GM12873 (cell line): ENCODE data around the gene TCF20.

ENCODE experiments used
- TF ChIP-seq, protein P1 (sequence below): IDR thresholded peaks from 2 replicates; pipeline ENCODE4 v1.5.1; 2012; ENCODE audit warnings: low read depth, mild to moderate bottlenecking, moderate library complexity, low read length, control low read depth; ENCODE audit not compliant: insufficient read depth; ENCODE audit errors: missing control alignments

The TCF20 gene

DNA sequence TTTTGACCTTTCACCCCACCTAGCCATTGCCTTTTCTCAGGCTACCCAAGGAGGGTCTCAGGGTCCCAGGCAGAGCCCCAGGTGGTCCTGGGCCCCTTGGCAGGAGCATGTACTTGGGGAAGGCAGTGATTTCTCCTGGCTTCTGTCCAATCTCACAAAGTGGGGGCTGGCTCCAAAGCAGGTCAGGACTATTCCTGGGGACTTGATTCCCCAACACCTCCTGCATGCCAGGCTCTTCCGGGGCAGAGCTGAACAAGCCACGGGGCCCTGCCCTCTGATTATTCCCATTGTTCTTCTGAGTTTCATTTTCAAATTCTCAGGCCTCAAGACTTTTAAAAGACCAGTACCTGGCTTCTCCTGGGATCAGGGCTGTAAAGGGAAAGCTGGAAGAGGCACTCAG lies 1.5 kb upstream of the TCF20 start:
- TF ChIP-seq, protein P1, sequence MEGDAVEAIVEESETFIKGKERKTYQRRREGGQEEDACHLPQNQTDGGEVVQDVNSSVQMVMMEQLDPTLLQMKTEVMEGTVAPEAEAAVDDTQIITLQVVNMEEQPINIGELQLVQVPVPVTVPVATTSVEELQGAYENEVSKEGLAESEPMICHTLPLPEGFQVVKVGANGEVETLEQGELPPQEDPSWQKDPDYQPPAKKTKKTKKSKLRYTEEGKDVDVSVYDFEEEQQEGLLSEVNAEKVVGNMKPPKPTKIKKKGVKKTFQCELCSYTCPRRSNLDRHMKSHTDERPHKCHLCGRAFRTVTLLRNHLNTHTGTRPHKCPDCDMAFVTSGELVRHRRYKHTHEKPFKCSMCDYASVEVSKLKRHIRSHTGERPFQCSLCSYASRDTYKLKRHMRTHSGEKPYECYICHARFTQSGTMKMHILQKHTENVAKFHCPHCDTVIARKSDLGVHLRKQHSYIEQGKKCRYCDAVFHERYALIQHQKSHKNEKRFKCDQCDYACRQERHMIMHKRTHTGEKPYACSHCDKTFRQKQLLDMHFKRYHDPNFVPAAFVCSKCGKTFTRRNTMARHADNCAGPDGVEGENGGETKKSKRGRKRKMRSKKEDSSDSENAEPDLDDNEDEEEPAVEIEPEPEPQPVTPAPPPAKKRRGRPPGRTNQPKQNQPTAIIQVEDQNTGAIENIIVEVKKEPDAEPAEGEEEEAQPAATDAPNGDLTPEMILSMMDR: no peak

DNA sequence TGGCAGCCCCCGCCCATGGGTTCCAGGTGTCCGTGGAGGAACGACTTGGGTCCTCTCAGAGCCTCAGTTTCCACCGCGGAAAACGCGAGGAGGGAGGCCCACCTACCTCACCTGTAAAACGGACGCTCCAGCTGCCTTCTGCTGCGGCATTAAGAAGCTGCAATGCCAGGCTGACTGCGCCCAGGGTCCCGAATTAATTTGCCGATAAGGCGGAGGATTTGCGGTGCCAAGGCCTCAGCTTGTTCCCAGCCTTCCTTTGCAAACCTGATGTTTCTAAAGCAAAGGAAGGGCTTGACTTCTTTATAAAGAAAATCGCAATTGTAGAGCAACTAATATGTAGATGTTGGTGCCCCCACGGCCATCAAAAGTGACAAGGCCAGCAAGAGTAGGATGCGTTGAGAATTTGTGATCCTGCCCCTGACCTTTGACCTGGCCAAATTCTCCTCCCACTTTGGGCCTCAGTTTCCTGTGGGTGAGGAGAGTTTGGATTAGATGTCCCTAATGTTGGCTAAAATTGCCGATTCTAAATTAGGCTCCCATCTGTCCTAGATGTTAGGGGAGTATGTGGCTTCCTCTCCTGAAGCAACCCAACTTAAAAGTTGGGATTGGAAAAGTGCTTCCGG lies 849 bp upstream of the TCF20 start:
- TF ChIP-seq, protein P1: no peak

DNA sequence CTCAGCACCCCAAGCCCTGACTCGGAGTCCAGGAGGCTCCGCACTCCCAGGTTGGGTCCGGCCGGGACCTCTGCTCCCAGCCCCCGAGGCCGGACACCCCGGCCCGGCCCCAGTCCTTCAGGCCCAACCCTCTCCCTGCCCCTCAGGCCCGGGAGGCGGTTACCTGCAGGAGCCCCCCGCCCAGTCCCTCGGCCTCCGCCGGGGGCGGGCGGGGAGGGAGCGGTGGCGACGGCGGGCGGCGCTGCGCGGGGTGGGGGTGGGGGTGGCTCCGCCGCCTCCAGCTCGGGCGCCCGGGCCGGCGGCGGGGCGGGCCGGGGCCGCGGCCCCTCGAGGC lies 310 bp downstream of the TCF20 start:
- TF ChIP-seq, protein P1: no peak

DNA sequence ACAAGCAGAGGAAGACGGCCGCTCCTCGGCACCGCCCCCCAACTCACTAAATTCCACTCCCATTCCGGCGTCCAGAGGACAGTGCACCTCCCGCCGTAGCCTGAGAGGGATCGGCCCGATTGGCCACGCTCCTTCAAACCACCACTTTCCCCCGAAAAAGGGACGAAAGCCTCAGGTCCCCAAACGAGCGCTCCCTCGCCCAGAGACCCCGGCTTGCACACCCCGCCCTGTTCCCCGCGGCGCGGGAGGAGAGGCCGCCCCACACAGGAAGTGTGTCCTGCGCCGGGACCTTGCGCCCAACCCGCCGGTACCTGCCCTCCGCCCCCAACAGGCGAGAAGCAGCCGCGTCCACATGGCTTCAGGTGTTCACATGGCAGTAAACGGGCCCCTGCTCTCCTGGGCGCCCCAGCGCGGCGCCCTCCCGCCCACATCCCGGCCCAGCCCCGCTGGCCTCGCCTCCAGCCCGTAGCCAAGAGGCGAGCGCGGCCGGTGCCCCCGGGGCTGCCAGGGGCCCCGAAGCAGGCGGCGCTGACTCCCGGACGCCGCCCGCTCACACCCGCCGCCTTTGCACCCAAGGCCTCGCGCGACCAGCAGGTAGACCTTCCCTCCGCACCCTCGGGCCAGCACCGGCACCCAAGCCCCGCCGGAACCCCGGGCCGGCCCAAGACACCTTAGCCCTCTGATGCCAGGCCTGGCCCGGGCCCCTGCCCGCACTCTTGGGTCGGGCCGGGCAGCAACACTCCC lies 849 bp downstream of the TCF20 start:
- TF ChIP-seq, protein P1: peak; percentile 22

DNA sequence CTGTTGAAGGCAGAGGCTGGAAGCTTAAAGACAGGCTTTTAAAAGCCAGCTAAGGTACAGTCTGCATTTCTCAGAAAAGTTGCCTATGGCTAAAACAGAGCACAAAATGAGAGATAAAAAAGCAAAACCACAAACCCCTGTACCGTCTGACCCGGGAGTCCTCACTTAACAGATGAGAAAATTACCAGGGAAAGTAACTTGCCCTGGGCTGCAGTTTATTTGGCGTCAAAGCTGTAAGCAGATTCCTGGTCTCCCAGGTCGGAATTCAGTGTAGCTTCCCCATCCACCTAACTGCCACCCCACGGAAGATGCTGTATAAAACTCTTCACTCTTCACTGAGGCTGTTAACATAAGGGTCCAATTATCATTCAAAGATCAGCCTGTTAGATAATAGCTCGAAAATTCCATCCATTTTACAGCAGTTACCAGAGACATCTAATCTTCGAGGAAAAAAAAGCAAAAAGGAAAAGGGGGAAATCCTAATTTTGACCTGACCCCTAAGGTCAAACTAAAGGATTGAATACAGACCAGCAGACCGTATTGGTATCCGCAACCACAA lies 1.5 kb downstream of the TCF20 start:
- TF ChIP-seq, protein P1: no peak

DNA sequence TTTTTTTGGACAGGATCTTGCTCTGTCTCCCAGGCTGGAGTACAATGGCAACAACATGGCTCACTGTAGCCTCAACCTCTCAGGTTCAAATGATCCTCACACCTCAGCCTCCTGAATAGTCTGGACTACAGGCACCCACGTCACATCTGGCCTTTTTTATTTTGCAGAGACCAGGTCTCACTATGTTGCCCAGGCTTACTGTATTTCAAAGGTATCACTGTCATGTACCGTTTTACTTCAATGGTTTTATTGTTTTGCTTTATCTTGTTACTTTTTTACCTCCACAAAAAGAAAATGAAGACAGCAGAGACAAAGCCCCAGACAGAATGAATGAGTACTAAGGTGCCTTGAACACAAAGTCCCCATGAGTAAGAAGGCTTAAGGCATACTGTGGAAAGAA lies 5.1 kb downstream of the TCF20 start:
- TF ChIP-seq, protein P1: no peak

DNA sequence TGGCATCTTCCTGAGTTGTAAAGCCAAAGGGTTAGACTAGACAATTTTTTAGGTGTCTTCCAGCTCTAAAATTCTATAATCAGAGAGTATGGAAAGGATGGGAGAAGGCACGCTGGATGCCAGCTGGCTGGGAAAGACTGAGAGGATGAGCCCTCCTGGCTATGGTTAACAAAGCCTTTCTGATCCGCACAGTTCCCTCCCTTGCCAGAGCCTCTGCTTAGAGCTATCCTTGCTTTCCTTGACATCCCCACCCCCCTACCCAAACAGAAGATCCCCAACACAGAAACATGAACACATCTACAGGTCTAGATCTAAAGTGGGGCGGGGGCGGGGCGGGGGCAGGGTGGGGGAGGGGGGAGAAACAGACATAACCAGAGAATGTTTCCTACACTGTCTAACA lies 6.5 kb downstream of the TCF20 start:
- TF ChIP-seq, protein P1: no peak
